ENCODE measurements around the gene CACNA1S.

CACNA1S gene

GRCh38 chr1:201092738-201093137, 19.5 kb downstream of the CACNA1S start:
- ChIA-PET CTCF (no interaction called here), POLR2A (no interaction called here)
- H3K4me3 ChIP-seq (ENCODE audit: low read depth, low read length), result no peak overlapping the region
- no peak for DNase-seq (ENCODE audit: low read depth, low spot score)
- no peak for TF ChIP-seq CTCF (IDR thresholded peaks at IDR 0.05; ENCODE audit: insufficient read depth, low read length, missing control alignments)

- TF ChIP-seq CTCF (IDR thresholded peaks at IDR 0.05; ENCODE audit: insufficient read depth, low read length, missing control alignments), result no peak
- DNase-seq (ENCODE audit: low read depth, low spot score), result no peak
- no peak overlapping the region for H3K4me3 ChIP-seq (ENCODE audit: low read depth, low read length)
- ChIA-PET POLR2A (no interaction called here), CTCF (interaction anchor here (0.9 to 3.8 kb wide), 8 partner anchors 10 to 201 kb away, joined by 3 to 18 read pairs (median 4); partner anchors contain the start of gene ASCL5)
Observed at GRCh38 chr1:201091256-201091655, 21.0 kb downstream of the CACNA1S start.

- H3K4me3 ChIP-seq (ENCODE audit: low read depth, low read length), result no peak overlapping the region
- no peak for TF ChIP-seq CTCF (IDR thresholded peaks at IDR 0.05; ENCODE audit: insufficient read depth, low read length, missing control alignments)
- no peak for DNase-seq (ENCODE audit: low read depth, low spot score)
- ChIA-PET POLR2A (no interaction called here), CTCF (interaction anchor here (1.0 to 3.8 kb wide), 7 partner anchors 10 to 272 kb away, joined by 3 to 18 read pairs (median 4); partner anchors contain the start of gene ASCL5)
Observed at GRCh38 chr1:201090541-201090940, 21.7 kb downstream of the CACNA1S start.

- no peak overlapping the region for H3K4me3 ChIP-seq (ENCODE audit: low read depth, low read length)
- POLR2A ChIA-PET, result no interaction called here
- no peak for DNase-seq (ENCODE audit: low read depth, low spot score)
- no peak for TF ChIP-seq CTCF (IDR thresholded peaks at IDR 0.05; ENCODE audit: insufficient read depth, low read length, missing control alignments)
- CTCF ChIA-PET, result interaction anchor here (1.2 to 3.8 kb wide), 2 partner anchors 25 to 272 kb away, joined by 3 to 18 read pairs; no protein-coding TSS in a partner anchor
Observed at GRCh38 chr1:201089596-201089995, 22.6 kb downstream of the CACNA1S start.

- no peak overlapping the region for H3K4me3 ChIP-seq (ENCODE audit: low read depth, low read length)
- TF ChIP-seq CTCF (IDR thresholded peaks at IDR 0.05; ENCODE audit: insufficient read depth, low read length, missing control alignments), result no peak
- DNase-seq (ENCODE audit: low read depth, low spot score), result no peak
- ChIA-PET POLR2A (no interaction called here), CTCF (interaction anchor here (0.8 to 3.8 kb wide), 3 partner anchors 25 to 273 kb away, joined by 3 to 18 read pairs (median 3); no protein-coding TSS in a partner anchor)
Observed at GRCh38 chr1:201088901-201089525, 23.2 kb downstream of the CACNA1S start.

- no peak for DNase-seq (ENCODE audit: low read depth, low spot score)
- TF ChIP-seq CTCF (IDR thresholded peaks at IDR 0.05; ENCODE audit: insufficient read depth, low read length, missing control alignments), result no peak
- POLR2A ChIA-PET, result no interaction called here
- CTCF ChIA-PET, result interaction anchor here (0.8 to 3.8 kb wide), 2 partner anchors 26 to 115 kb away, joined by 3 to 18 read pairs; no protein-coding TSS in a partner anchor
- no peak overlapping the region for H3K4me3 ChIP-seq (ENCODE audit: low read depth, low read length)
Observed at GRCh38 chr1:201088395-201088794, 23.8 kb downstream of the CACNA1S start.
